DLD1 (cell line): ENCODE results near the gene PRR11.
"Not testable (repeated sequence)": the region's sequence is repeated elsewhere in the genome, so short reads cannot be mapped to it uniquely, and the experiment has no call there.

Experiments
- in situ Hi-C: cut with HindIII; loops from 2 replicates; pipeline ENCODE4 v1.10.0; 2017; ENCODE audit warnings: low sequenced_read_pairs

PRR11 gene

DNA sequence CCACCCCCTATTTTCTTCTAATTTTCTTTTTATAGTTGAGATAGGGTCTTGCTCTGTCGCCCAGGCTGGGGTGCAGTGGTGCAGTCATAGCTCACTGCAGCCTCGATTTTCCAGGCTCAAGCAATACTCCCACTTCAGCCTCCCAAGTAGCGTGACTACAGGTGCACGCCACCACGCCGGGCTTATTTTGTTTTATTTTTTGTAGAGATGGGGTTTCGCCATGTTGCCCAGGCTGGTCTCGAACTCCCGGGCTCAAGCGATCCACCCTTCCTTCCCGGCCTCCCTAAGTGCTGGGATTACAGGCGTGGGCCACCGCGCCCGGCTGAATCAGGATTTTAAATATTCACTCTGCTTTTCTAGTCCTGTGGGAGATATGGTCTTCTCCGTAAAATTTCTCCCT is 63.8 kb downstream of the PRR11 start:
- in situ Hi-C loops, result no loop called here

DNA sequence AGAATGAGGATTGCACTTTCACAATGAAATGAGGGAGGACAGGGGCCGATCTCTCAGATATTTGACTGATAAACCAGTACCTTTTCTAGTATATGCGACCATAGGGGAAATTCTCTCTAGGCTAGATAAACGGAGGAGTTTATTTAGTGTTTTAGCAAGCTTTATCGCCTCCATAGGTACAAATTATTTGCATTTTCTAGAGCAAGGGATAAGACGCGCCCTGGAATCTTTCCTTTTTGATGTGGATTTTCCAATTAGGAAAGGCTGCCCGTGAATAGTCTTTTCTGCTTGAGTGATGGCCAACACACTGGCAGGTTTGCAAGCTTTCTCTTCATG is 64.4 kb downstream of the PRR11 start:
- in situ Hi-C loops, result no loop called here

DNA sequence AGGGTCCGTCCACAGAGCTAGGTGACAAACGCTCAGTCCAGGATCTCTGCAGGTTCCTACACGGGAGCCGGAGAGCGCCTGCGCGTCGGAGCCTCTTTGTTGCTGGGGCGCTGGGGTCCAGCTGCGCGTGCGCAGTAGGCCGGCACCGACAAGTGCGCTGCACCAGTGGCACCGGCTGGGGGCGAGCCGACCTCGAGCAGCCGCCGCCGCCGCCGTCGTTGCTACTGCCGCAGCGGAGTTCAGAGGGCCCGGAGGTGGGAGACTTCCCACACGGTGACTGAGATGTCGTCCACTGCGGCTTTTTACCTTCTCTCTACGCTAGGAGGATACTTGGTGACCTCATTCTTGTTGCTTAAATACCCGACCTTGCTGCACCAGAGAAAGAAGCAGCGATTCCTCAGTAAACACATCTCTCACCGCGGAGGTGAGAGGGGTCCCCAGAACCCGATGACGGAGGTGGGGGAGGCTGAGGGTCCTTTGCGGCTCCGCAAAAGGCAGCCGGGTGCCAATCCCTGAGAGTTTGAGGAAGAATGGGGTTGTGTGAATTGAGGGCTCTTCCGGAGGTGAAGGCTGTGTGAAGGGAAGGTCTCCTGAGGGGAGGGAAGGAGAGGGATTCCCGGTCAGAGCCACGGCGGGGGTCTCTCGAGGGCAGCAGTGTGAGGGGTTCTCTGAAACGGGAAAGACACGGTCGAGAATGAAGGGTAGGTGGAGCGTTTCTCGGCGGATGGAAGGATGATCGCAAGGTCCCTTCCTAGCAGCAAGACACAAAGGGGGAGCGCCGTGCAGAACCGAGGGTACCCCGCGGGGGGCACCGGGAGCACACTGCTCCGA is 65.0 kb downstream of the PRR11 start, which contains the start of gene GDPD1:
TSS of gene GDPD1 (plus strand) at position 184 of the 831 bp plus-strand sequence. CDS start at position 283, 99 bp downstream.
- in situ Hi-C loops, result no loop called here

DNA sequence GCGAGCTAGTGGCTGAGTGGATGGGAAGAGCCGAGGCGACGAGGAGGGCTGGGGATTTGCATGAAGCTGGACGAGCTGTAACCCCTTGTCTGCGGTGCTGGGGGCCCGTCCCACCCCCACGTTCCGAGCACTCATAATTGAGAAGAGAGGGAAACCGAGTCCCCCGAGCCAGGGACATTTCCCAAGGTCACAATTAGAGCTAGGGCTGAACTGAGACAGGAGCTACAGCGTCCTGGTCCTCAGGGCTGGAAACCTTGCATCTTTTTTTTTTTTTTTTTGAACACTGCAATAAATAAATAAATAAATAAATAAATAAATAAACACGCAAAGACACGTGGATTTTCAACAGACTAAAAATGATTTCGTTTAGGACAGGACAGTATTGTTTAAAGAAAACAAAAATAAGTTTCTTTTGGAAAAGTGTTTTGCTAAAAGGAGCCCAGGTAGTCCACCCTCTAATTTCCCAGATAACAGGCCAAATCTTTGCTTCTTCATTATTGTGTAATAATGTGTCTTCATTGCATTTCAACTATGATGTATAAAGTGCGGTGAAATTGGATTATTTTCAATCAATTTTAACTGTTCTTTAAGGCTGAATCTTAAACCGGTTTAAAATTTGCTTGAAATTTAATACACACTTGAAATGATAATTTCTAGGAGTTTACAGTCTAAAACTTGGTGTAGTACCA is 65.8 kb downstream of the PRR11 start:
- in situ Hi-C loops, result no loop called here

DNA sequence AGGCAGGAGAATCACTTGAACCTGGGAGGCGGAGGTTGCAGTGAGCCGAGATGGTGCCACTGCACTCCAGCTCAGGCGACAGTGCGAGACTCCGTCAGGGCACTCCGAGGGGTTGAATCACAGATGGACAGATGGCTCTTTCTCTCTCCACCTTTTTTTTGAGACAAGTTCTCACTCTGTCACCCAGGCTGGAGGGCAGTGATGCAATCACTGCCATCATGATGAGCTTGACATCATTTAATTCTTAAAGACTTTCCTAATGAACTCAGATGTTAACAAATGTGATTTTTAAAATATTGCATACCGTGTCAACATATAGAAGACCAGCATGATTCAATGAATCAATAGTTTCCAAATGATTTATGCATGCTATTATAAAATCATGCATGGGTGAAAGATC is 68.3 kb downstream of the PRR11 start:
- in situ Hi-C loops, result no loop called here

DNA sequence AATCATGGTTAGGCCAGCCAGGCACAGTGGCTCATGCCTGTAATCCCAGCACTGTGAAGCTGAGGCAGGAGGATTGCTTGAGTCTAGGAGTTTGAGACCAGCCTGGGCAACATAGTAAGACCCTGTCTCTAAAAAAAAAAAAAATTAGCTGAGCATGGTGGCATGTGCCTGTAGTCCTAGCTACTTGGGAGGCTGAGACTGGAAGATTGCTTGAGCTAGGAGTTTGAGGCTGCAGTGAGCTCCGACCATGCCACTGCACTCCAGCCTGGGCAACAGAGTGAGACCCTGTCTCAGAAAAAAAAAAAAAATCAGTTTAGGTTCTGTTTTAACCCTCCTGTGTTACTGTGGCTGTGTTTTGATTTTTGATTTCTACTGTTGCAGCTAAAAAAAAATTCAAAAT is 73.0 kb downstream of the PRR11 start:
- in situ Hi-C loops, result not testable (repeated sequence)

DNA sequence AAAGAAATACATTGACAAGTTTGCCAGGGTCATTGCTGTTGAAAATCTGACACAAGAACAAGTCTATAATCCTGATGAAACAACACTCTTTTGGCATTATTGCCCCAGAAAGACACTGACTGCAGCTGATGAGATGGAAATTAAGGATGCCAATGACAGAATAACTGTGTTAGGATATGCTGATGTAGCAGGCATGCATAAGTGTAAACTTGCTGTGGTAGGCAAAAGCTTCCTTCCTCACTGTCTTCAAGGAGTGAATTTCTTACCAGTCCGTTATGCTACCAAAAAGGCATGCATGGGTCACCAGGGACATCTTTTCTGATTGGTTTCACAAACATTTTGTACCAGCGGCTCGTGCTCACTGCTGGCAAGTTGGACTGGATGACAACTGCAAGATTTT is 75.2 kb downstream of the PRR11 start:
- in situ Hi-C loops, result no loop called here

DNA sequence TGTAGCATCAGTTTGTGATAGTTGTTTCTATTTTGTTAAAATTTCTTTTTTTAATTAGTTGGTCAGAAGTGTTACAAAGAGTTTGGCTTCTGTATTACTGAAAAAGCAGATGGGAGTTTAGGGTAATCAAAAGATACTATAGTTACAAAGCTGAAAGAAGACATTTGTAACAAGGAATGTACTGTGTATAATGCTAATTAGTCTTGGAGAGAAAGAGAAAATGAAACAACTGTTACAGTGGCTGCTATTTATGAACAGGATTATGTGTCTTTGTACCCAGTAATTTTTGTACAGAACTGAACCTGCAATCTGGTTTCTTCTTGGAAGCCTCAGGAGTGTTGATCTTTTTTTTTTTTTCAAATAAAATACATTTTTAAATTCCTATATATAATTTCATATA is 79.1 kb downstream of the PRR11 start:
- in situ Hi-C loops, result no loop called here

DNA sequence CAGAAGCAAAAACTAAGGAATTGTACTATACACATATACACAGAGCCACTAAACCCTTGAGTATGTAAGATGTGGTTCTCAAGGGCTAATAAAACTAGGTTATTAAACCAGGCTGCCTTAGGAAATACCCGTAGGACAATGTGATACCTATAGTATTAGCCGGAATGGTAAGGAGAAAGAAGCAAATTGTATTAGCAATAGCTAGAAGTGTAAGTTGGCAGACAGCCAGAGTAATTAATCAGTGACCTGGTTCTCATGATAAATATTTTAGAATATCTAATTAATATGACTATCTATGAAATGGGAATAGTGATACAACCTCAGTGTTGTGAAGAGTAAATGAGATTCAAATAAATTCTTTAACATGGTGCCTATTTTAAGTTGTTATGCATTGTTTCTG is 83.4 kb downstream of the PRR11 start:
- in situ Hi-C loops, result no loop called here

DNA sequence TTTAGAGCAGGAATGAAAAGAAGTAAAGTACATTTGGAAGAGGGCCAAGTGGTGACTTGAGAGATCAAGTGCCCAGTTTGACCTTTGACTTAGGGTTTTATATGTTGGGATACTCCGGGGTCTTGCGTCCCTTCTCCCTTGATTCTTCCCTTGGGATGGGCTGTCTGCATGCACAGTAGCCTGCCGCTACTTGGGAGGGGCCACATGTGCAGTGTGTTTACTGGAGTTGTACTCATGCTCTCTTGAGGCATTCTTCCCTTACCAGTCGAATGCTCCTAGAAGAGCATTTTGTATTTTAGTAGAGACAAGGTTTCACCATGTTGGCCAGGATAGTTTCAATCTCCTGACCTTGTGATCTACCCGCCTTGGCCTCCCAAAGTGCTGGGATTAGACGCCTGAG is 88.5 kb downstream of the PRR11 start:
- in situ Hi-C loops, result no loop called here
